Spinal cord (tissue), 10 donors: Measurements from ENCODE around the gene ARSK. TPM values are rescaled to one million over a fixed set of nuclear protein-coding genes. Genes with fewer than 3 reads are reported as not detected.

Experiments used
- DNase-seq, 6 donors: peaks; one replicate each; pipeline versions ENCODE4 v3.0.0 to v3.0.0-alpha.2; 2013 to 2015; ENCODE audit warnings: low spot score in 6 of 6, low read depth in 4 of 6
- H3K27ac ChIP-seq: one replicate; pipeline ENCODE4 v1.5.1; 2013; ENCODE audit warnings: low read depth, low read length, control low read depth
- H3K27me3 ChIP-seq: one replicate; pipeline ENCODE4 v1.6.1; 2013; ENCODE audit warnings: low read length; ENCODE audit not compliant: control insufficient read depth, insufficient read depth
- H3K36me3 ChIP-seq: one replicate; pipeline ENCODE4 v1.6.1; 2013; ENCODE audit warnings: low read length; ENCODE audit not compliant: control insufficient read depth, insufficient read depth
- H3K4me1 ChIP-seq: one replicate; pipeline ENCODE4 v1.6.1; 2013; ENCODE audit warnings: low read length; ENCODE audit not compliant: control insufficient read depth, insufficient read depth
- H3K4me3 ChIP-seq: one replicate; pipeline ENCODE4 v1.5.1; 2013; ENCODE audit warnings: low read depth, low read length, control low read depth
- H3K9me3 ChIP-seq: one replicate; pipeline ENCODE4 v1.6.1; 2013; ENCODE audit warnings: low read length; ENCODE audit not compliant: control insufficient read depth, insufficient read depth
- WGBS: methylation state at CpG from one replicate; pipeline ENCODE4 v1.1.5; 2013; ENCODE audit warnings: missing lambda C conversion rate; ENCODE audit not compliant: insufficient coverage; 5-methylcytosine and 5-hydroxymethylcytosine counted together
- polyA plus RNA-seq, 2 donors: library from polyadenylated mRNA; unstranded; fragments of 120-200 nt; gene quantifications; one replicate each; pipeline ENCODE4 v1.2.1, GENCODE V29; 2013; ENCODE audit not compliant: insufficient read length in 2 of 2
- total RNA-seq, 2 donors: library from RNA; depleted of rRNA in 1 of 2; stranded (reverse); fragments of 120-200 nt in 1 of 2; fragments of >200 nt in 1 of 2; gene quantifications; one replicate each; pipeline versions ENCODE4 v1.2.3 to v1.2.4, GENCODE V29; 2013 to 2014
- donor health status: healthy.

The ARSK gene
- total and polyA plus RNA-seq, 4 donors: 8.7 to 11.6 (median 9.4) TPM

- no CpG with 5 or more reads among the region's 1 CpG for WGBS
- no peak for DNase-seq
- H3K27ac ChIP-seq: no peak overlapping the region
- no peak overlapping the region for H3K4me3 ChIP-seq
- H3K4me1 ChIP-seq: peaks cover 5% of the 10 kb centered on the region
- no peaks in the 10 kb centered on the region for H3K36me3 ChIP-seq
- H3K27me3 ChIP-seq: peaks cover 19% of the 10 kb centered on the region
- H3K9me3 ChIP-seq: peaks cover 4% of the 10 kb centered on the region
Observed at GRCh38 chr5:95615164-95615467, 60.2 kb downstream of the ARSK start.

- WGBS: 77% methylated on average over 5 of the region's 5 CpGs
- DNase-seq: no peak
- peaks cover 25% of the 10 kb centered on the region for H3K27me3 ChIP-seq
- H3K4me3 ChIP-seq: no peak overlapping the region
- H3K9me3 ChIP-seq: peaks cover 4% of the 10 kb centered on the region
- no peak overlapping the region for H3K27ac ChIP-seq
- no peaks in the 10 kb centered on the region for H3K36me3 ChIP-seq
- peaks cover 13% of the 10 kb centered on the region for H3K4me1 ChIP-seq
Observed at GRCh38 chr5:95617057-95617456, 62.2 kb downstream of the ARSK start.

GRCh38 chr5:95619096-95619495 is 64.2 kb downstream of the ARSK start:
- Histone ChIP-seq H3K36me3 (no peaks in the 10 kb centered on the region), H3K27me3 (peaks cover 25% of the 10 kb centered on the region), H3K9me3 (no peaks in the 10 kb centered on the region), H3K4me1 (peaks cover 13% of the 10 kb centered on the region), H3K4me3 (no peak overlapping the region), H3K27ac (no peak overlapping the region)
- no CpG with 5 or more reads among the region's 4 CpGs for WGBS
- no peak for DNase-seq

GRCh38 chr5:95619514-95620029 is 64.7 kb downstream of the ARSK start:
- peaks cover 25% of the 10 kb centered on the region for H3K27me3 ChIP-seq
- H3K4me3 ChIP-seq: peak overlapping the region; percentile 45
- H3K4me1 ChIP-seq: peaks cover 13% of the 10 kb centered on the region
- H3K27ac ChIP-seq: no peak overlapping the region
- no peaks in the 10 kb centered on the region for H3K9me3 ChIP-seq
- no peaks in the 10 kb centered on the region for H3K36me3 ChIP-seq
- DNase-seq: peak in 1 of 6 donors; percentile 8
- WGBS: 2% methylated on average over 13 of the region's 19 CpGs

DNA sequence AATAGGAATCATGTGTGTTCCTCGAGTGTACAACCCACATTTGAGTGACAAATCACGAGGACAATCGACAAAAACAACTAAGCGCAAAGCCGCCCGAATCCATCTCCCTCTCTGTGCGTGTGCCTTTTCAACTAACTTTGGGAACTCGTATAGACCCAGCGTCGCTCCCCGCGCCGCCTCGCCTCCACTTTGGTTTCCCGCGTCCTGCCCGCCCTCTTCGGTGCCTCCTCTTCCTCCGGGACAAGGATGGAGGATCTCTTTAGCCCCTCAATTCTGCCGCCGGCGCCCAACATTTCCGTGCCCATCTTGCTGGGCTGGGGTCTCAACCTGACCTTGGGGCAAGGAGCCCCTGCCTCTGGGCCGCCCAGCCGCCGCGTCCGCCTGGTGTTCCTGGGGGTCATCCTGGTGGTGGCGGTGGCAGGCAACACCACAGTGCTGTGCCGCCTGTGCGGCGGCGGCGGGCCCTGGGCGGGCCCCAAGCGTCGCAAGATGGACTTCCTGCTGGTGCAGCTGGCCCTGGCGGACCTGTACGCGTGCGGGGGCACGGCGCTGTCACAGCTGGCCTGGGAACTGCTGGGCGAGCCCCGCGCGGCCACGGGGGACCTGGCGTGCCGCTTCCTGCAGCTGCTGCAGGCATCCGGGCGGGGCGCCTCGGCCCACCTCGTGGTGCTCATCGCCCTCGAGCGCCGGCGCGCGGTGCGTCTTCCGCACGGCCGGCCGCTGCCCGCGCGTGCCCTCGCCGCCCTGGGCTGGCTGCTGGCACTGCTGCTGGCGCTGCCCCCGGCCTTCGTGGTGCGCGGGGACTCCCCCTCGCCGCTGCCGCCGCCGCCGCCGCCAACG is 65.3 kb downstream of the ARSK start, which contains the start of gene GPR150:
Gene GPR150, plus strand, starts transcription at position 58 of the 840 bp plus-strand sequence. Its CDS starts 189 bp downstream, at position 247.
- H3K27ac ChIP-seq: no peak within 1 kb of the TSS
- peaks cover 25% of the 10 kb centered on the region for H3K27me3 ChIP-seq
- WGBS: under 1% methylated on average over 84 of the region's 85 CpGs
- peak within 1 kb of the TSS; percentile 45 for H3K4me3 ChIP-seq
- DNase-seq: peak in 2 of 6 donors; percentile 50 to 54
- H3K4me1 ChIP-seq: peaks cover 13% of the 10 kb centered on the region
- H3K9me3 ChIP-seq: no peaks in the 10 kb centered on the region
- no peaks in the 10 kb centered on the region for H3K36me3 ChIP-seq

DNA sequence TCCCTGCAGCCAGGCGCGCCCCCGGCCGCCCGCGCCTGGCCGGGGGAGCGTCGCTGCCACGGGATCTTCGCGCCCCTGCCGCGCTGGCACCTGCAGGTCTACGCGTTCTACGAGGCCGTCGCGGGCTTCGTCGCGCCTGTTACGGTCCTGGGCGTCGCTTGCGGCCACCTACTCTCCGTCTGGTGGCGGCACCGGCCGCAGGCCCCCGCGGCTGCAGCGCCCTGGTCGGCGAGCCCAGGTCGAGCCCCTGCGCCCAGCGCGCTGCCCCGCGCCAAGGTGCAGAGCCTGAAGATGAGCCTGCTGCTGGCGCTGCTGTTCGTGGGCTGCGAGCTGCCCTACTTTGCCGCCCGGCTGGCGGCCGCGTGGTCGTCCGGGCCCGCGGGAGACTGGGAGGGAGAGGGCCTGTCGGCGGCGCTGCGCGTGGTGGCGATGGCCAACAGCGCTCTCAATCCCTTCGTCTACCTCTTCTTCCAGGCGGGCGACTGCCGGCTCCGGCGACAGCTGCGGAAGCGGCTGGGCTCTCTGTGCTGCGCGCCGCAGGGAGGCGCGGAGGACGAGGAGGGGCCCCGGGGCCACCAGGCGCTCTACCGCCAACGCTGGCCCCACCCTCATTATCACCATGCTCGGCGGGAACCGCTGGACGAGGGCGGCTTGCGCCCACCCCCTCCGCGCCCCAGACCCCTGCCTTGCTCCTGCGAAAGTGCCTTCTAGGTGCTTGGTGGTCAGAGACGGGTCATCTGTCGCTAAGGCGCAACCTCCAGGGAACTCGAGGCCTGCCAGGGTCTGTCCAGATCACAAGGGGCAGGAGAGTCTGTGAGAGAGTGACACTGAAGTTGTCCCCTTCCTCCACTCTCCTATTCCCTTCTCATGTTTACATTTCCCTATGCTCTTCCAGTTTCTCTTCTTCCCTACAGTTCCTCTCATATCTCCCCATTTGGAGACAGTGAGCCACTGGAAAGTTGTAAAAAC is 66.3 kb downstream of the ARSK start:
- H3K27ac ChIP-seq: no peak overlapping the region
- no peaks in the 10 kb centered on the region for H3K36me3 ChIP-seq
- no peaks in the 10 kb centered on the region for H3K9me3 ChIP-seq
- peaks cover 13% of the 10 kb centered on the region for H3K4me1 ChIP-seq
- H3K27me3 ChIP-seq: peaks cover 25% of the 10 kb centered on the region
- WGBS: under 1% methylated on average over 86 of the region's 92 CpGs
- peak in 2 of 6 donors; percentile 53 to 56 for DNase-seq
- peak overlapping the region; percentile 10 for H3K4me3 ChIP-seq

DNA sequence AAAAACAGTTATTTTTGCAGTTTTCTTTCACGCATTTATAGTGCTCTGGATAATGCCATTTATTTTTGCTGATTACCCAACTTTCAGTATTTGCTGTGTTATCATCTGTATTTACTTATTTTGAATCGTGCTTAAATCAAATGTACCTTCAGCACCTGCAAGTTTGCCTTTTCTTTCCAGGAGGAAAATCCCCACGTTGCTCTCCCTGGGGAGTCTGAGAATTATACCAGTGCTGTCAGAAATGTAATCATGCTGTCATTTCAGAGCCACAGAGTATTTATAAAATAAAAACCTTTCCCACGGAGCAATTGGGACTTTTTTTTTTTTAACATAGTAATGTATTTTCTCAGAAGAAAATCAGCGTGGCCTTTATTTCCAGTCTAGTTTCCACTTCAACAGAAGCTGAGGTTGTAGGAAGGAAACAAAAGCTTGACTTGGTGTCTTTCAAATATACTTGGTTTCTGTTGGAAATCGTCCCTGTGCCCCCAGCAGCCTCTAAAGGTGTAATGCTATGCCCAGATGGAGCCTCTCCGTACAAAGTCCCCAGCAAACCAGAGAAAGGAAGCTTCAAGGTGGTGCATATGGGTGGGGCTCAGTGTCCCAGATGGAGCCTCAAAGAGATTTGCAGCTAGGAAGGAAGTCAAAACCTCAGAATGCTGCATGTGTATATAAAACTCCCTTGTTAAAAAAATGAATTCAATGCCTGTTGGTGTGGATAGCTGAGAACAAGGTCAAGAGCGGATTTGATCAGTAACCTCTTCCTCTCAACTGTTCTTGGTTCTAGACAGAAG is 67.1 kb downstream of the ARSK start:
- Histone ChIP-seq H3K27ac (no peak overlapping the region), H3K36me3 (no peaks in the 10 kb centered on the region)
- WGBS: 48% methylated on average over 2 of the region's 8 CpGs

GRCh38 chr5:95623706-95624105 is 68.8 kb downstream of the ARSK start:
- WGBS: 93% methylated on average over 2 of the region's 5 CpGs
- Histone ChIP-seq H3K27ac (no peak overlapping the region), H3K4me3 (no peak overlapping the region), H3K9me3 (no peaks in the 10 kb centered on the region), H3K36me3 (no peaks in the 10 kb centered on the region), H3K27me3 (peaks cover 20% of the 10 kb centered on the region), H3K4me1 (peaks cover 13% of the 10 kb centered on the region)
- no peak for DNase-seq

More for the DNA sequence above, 67.1 kb downstream of the ARSK start:
- no peak for DNase-seq
- Histone ChIP-seq H3K27me3 (peaks cover 25% of the 10 kb centered on the region), H3K9me3 (no peaks in the 10 kb centered on the region), H3K4me1 (peaks cover 13% of the 10 kb centered on the region), H3K4me3 (no peak overlapping the region)

DNA sequence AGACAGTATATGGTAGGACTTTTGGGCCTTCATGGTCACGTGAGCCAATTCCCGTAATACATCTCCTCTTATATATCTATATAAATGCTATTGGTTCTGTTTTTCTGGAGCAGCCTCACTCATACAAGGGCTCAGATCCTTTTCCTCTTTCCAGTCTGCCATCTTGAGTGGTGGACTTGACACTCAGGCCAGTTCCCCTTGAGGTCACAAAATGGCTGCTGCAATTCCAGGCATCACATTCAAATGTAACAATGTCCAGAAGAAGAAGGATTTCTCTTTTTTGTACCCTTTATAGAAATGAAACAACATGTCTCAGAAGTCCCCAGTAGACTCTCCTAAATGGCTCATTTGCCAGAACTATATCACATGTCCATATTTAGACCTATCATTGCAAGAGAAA is 69.5 kb downstream of the ARSK start:
- Histone ChIP-seq H3K27ac (no peak overlapping the region), H3K27me3 (peaks cover 14% of the 10 kb centered on the region), H3K4me3 (no peak overlapping the region), H3K9me3 (no peaks in the 10 kb centered on the region), H3K36me3 (no peaks in the 10 kb centered on the region), H3K4me1 (peaks cover 13% of the 10 kb centered on the region)
- WGBS: no CpG with 5 or more reads among the region's 2 CpGs
- DNase-seq: no peak
